Measurements from ENCODE around the gene CDK11A.

Gene CDK11A

GRCh38 chr1:1763657-1764621 is 39.8 kb upstream of the CDK11A start:
- POLR2A ChIA-PET: no interaction called here
- TF ChIP-seq FOXM1 (IDR thresholded peaks at IDR 0.05; ENCODE audit: borderline replicate concordance) (no peak), SP1 (IDR thresholded peaks at IDR 0.05) (no peak), PKNOX1 (IDR thresholded peaks at IDR 0.05) (peak; percentile 41; the same call in 1 of the 2 replicates), ZNF384 (IDR thresholded peaks at IDR 0.05) (no peak)
- DNase-seq (ENCODE audit: extremely low spot score): no peak
- CTCF ChIA-PET: no interaction called here

GRCh38 chr1:1761504-1762376 is 37.6 kb upstream of the CDK11A start:
- TF ChIP-seq HDGF (IDR thresholded peaks at IDR 0.05; ENCODE audit: borderline replicate concordance) (no peak), ELF4 (IDR thresholded peaks at IDR 0.05) (no peak), NFRKB (IDR thresholded peaks at IDR 0.05) (no peak), ZNF384 (IDR thresholded peaks at IDR 0.05) (no peak), L3MBTL2 (conservative IDR thresholded peaks at IDR 0.05) (no peak), TARDBP (IDR thresholded peaks at IDR 0.05) (no peak), SUZ12 (IDR thresholded peaks at IDR 0.05) (no peak), FOXA1 (IDR thresholded peaks at IDR 0.05) (no peak), BHLHE40 (IDR thresholded peaks at IDR 0.05; ENCODE audit: borderline replicate concordance) (no peak), CTBP1 (IDR thresholded peaks at IDR 0.05; ENCODE audit: borderline replicate concordance) (no peak), FOXK2 (IDR thresholded peaks at IDR 0.05) (no peak), SP1 (IDR thresholded peaks at IDR 0.05) (no peak), ARNT (IDR thresholded peaks at IDR 0.05) (no peak), FOXM1 (IDR thresholded peaks at IDR 0.05; ENCODE audit: borderline replicate concordance) (no peak), PKNOX1 (IDR thresholded peaks at IDR 0.05) (no peak), LEF1 (IDR thresholded peaks at IDR 0.05; ENCODE audit: borderline replicate concordance) (no peak)
- DNase-seq (ENCODE audit: extremely low spot score): no peak
- CTCF ChIA-PET: no interaction called here
- POLR2A ChIA-PET: no interaction called here

GRCh38 chr1:1760715-1761114 is 36.6 kb upstream of the CDK11A start:
- no peak for TF ChIP-seq BHLHE40 (IDR thresholded peaks at IDR 0.05; ENCODE audit: borderline replicate concordance)
- no peak for TF ChIP-seq CTBP1 (IDR thresholded peaks at IDR 0.05; ENCODE audit: borderline replicate concordance)
- no peak for TF ChIP-seq FOXK2 (IDR thresholded peaks at IDR 0.05)
- no peak for TF ChIP-seq HDGF (IDR thresholded peaks at IDR 0.05; ENCODE audit: borderline replicate concordance)
- TF ChIP-seq ZNF384 (IDR thresholded peaks at IDR 0.05): no peak
- no peak for TF ChIP-seq SUZ12 (IDR thresholded peaks at IDR 0.05)
- TF ChIP-seq NFRKB (IDR thresholded peaks at IDR 0.05): no peak
- TF ChIP-seq PKNOX1 (IDR thresholded peaks at IDR 0.05): no peak
- POLR2A ChIA-PET: no interaction called here
- CTCF ChIA-PET: no interaction called here
- DNase-seq (ENCODE audit: extremely low spot score): no peak

GRCh38 chr1:1760345-1760650 is 36.1 kb upstream of the CDK11A start:
- ChIA-PET CTCF (no interaction called here), POLR2A (no interaction called here)
- TF ChIP-seq NFRKB (IDR thresholded peaks at IDR 0.05) (no peak), SUZ12 (IDR thresholded peaks at IDR 0.05) (no peak), FOXA1 (IDR thresholded peaks at IDR 0.05) (no peak), TARDBP (IDR thresholded peaks at IDR 0.05) (no peak), LEF1 (IDR thresholded peaks at IDR 0.05; ENCODE audit: borderline replicate concordance) (no peak), SP1 (IDR thresholded peaks at IDR 0.05) (no peak), ARNT (IDR thresholded peaks at IDR 0.05) (no peak), L3MBTL2 (conservative IDR thresholded peaks at IDR 0.05) (no peak), PKNOX1 (IDR thresholded peaks at IDR 0.05) (no peak), FOXM1 (IDR thresholded peaks at IDR 0.05; ENCODE audit: borderline replicate concordance) (no peak), HDGF (IDR thresholded peaks at IDR 0.05; ENCODE audit: borderline replicate concordance) (no peak), ELF4 (IDR thresholded peaks at IDR 0.05) (no peak), ZNF384 (IDR thresholded peaks at IDR 0.05) (no peak), CTBP1 (IDR thresholded peaks at IDR 0.05; ENCODE audit: borderline replicate concordance) (no peak), FOXK2 (IDR thresholded peaks at IDR 0.05) (no peak)
- DNase-seq (ENCODE audit: extremely low spot score): no peak
